SK-N-SH (cell line): ENCODE data around the gene NDUFAF5. TPM values are rescaled to one million over a fixed set of nuclear protein-coding genes. Genes with fewer than 3 reads are reported as not detected.

ENCODE experiments used
- CTCF ChIA-PET: fragments of 300-600, 350-600 bp; formaldehyde crosslinking; extraction: SDS; loops from one replicate; lab custom pipeline; 2021; lab: Yijun Ruan, JAX
- POLR2A ChIA-PET: fragments of 350-600 bp; sonication (Branson Sonifier 250); formaldehyde crosslinking; extraction: SDS; loops from one replicate; lab custom pipeline; 2020; ENCODE audit warnings: antibody characterized with exemption, inconsistent platforms; lab: Yijun Ruan, JAX
- DNase-seq: peaks from one replicate; pipeline ENCODE4 v3.0.0; 2012
- H2AFZ ChIP-seq: fragments of 200-600 bp; sonication (generic); 2 replicates; pipeline ENCODE4 v1.8.1; 2016; ENCODE audit warnings: antibody characterized with exemption, mild to moderate bottlenecking, low read depth
- H3F3A ChIP-seq: fragments of 200-600 bp; sonication (generic); replicated peaks from 2 replicates; pipeline ENCODE3; 2016; ENCODE audit warnings: antibody characterized with exemption, mild to moderate bottlenecking; ENCODE audit not compliant: insufficient read depth
- H3K27ac ChIP-seq, 2 experiments: fragments of 200-500 bp in 1 of 2; fragments of 200-600 bp in 1 of 2; sonication (Bioruptor generic) in 1 of 2; sonication (generic), shearing (Covaris generic) in 1 of 2; 2 replicates each; pipeline versions ENCODE4 v1.5.1 to v1.6.1; 2014 to 2016; ENCODE audit warnings: low read depth in 2 of 2, inconsistent platforms in 1 of 2, low read length in 1 of 2, mild to moderate bottlenecking in 1 of 2, mixed read lengths in 1 of 2
- H3K27me3 ChIP-seq: fragments of 200-600 bp; sonication (generic), shearing (Covaris generic); 2 replicates; pipeline ENCODE4 v1.6.1; 2016; ENCODE audit warnings: mixed run types; ENCODE audit not compliant: insufficient read depth
- H3K36me3 ChIP-seq, 2 experiments: fragments of 200-500 bp in 1 of 2; fragments of 200-600 bp in 1 of 2; sonication (Bioruptor generic) in 1 of 2; sonication (generic) in 1 of 2; replicated peaks in 1 of 2; 2 replicates each; pipeline versions ENCODE3 to v1.5.1; 2014 to 2016; ENCODE audit warnings: low read length in 1 of 2, mild to moderate bottlenecking in 1 of 2; ENCODE audit not compliant: insufficient read depth in 2 of 2, control insufficient read depth in 1 of 2
- H3K4me1 ChIP-seq, 2 experiments: fragments of 200-500 bp in 1 of 2; fragments of 200-600 bp in 1 of 2; sonication (Bioruptor generic) in 1 of 2; sonication (generic), shearing (Covaris generic) in 1 of 2; 2 replicates each; pipeline versions ENCODE4 v1.5.1 to v1.6.1; 2014 to 2016; ENCODE audit warnings: low read depth in 1 of 2, low read length in 1 of 2, mixed run types in 1 of 2; ENCODE audit not compliant: insufficient read depth in 2 of 2, control insufficient read depth in 1 of 2
- H3K4me2 ChIP-seq: fragments of 200-600 bp; sonication (generic), shearing (Covaris generic); 2 replicates; pipeline ENCODE4 v1.6.1; 2017; ENCODE audit warnings: mixed run types
- H3K4me3 ChIP-seq, 2 experiments: fragments of 200-500 bp in 1 of 2; fragments of 200-600 bp in 1 of 2; sonication (Bioruptor generic) in 1 of 2; sonication (generic), shearing (Covaris generic) in 1 of 2; 2 replicates each; pipeline versions ENCODE4 v1.5.1 to v1.8.1; 2014 to 2016; ENCODE audit warnings: low read depth in 2 of 2, inconsistent platforms in 1 of 2, low read length in 1 of 2, mild to moderate bottlenecking in 1 of 2, mixed read lengths in 1 of 2, moderate library complexity in 1 of 2
- H3K79me2 ChIP-seq: fragments of 200-600 bp; sonication (generic); 2 replicates; pipeline ENCODE4 v1.8.1; 2017; ENCODE audit warnings: mild to moderate bottlenecking; ENCODE audit not compliant: insufficient read depth
- H3K9ac ChIP-seq: fragments of 200-600 bp; sonication (generic); 2 replicates; pipeline ENCODE4 v1.6.1; 2017; ENCODE audit warnings: mixed run types
- H3K9me2 ChIP-seq: fragments of 200-600 bp; sonication (generic); 2 replicates; pipeline ENCODE4 v1.6.1; 2017; ENCODE audit warnings: mixed run types
- H3K9me3 ChIP-seq: fragments of 200-600 bp; sonication (generic); 2 replicates; pipeline ENCODE4 v1.6.1; 2017; ENCODE audit warnings: mixed run types, mild to moderate bottlenecking, moderate library complexity
- H4K20me1 ChIP-seq: fragments of 200-600 bp; sonication (generic); 2 replicates; pipeline ENCODE4 v1.6.1; 2017; ENCODE audit warnings: mild to moderate bottlenecking, mixed run types; ENCODE audit not compliant: insufficient read depth
- CTCF ChIP-seq: fragments of 200-600 bp; sonication (generic); IDR thresholded peaks from 2 replicates; pipeline ENCODE4 v1.6.1; 2017; ENCODE audit warnings: antibody characterized with exemption, mild to moderate bottlenecking, moderate library complexity
- EP300 ChIP-seq, 2 experiments: IDR thresholded peaks; 2 replicates each; pipeline versions ENCODE4 v1.4.0 to v1.6.1; 2012; ENCODE audit warnings: borderline replicate concordance in 1 of 2, low read depth in 1 of 2, low read length in 1 of 2
- FOXJ3 ChIP-seq: sonication (generic); formaldehyde crosslinking; IDR thresholded peaks from 2 replicates; pipeline ENCODE4 v1.5.1; 2020; ENCODE audit warnings: mild to moderate bottlenecking, missing genetic modification reagents
- GATA2 ChIP-seq: sonication (generic); formaldehyde crosslinking; IDR thresholded peaks from 2 replicates; pipeline ENCODE4 v1.5.0; 2020; ENCODE audit warnings: mild to moderate bottlenecking, missing genetic modification reagents
- IRF3 ChIP-seq: fragments of 150-350 bp; IDR thresholded peaks from 2 replicates; pipeline ENCODE4 v1.6.1; 2016; ENCODE audit warnings: mild to moderate bottlenecking, low read depth, low read length
- MAX ChIP-seq: IDR thresholded peaks from 2 replicates; pipeline ENCODE4 v1.4.0; 2012; ENCODE audit warnings: low read depth
- POLR2AphosphoS5 ChIP-seq: IDR thresholded peaks from 2 replicates; pipeline ENCODE4 v1.6.1; 2012; ENCODE audit warnings: low read depth, low read length
- RAD21 ChIP-seq: IDR thresholded peaks from 2 replicates; pipeline ENCODE4 v1.6.1; 2012; ENCODE audit warnings: mild to moderate bottlenecking, low read length
- RCOR1 ChIP-seq: fragments of 150-350 bp; IDR thresholded peaks from 2 replicates; pipeline ENCODE4 v1.6.1; 2017; ENCODE audit warnings: antibody characterized with exemption, low read length
- REST ChIP-seq: IDR thresholded peaks from 2 replicates; pipeline ENCODE4 v1.6.1; 2012; ENCODE audit warnings: mild to moderate bottlenecking, low read depth, low read length, moderate library complexity
- RFX5 ChIP-seq: IDR thresholded peaks from 2 replicates; pipeline ENCODE4 v1.6.1; 2012; ENCODE audit warnings: mild to moderate bottlenecking, improper control_type of control experiment, low read length
- TAF1 ChIP-seq: IDR thresholded peaks from 2 replicates; pipeline ENCODE4 v1.6.1; 2012; ENCODE audit warnings: low read depth, mild to moderate bottlenecking, low read length, moderate library complexity, borderline replicate concordance
- TEAD4 ChIP-seq: IDR thresholded peaks from 2 replicates; pipeline ENCODE4 v1.4.0; 2012; ENCODE audit warnings: mild to moderate bottlenecking, borderline replicate concordance; ENCODE audit not compliant: insufficient read depth
- USF2 ChIP-seq: fragments of 150-350 bp; IDR thresholded peaks from 2 replicates; pipeline ENCODE4 v1.6.1; 2017; ENCODE audit warnings: antibody characterized with exemption, low read length, low read depth, borderline replicate concordance
- WGBS: methylation state at CpG from one replicate; pipeline ENCODE4 v1.1.6; 2017; ENCODE audit warnings: low lambda C conversion rate; 5-methylcytosine and 5-hydroxymethylcytosine counted together
- polyA plus RNA-seq, 3 experiments: library from polyadenylated mRNA; depleted of rRNA; stranded (reverse); fragments of >200 nt; gene quantifications; 2 replicates each; pipeline ENCODE4 v1.2.3, GENCODE V29; 2012

NDUFAF5 gene
- polyA plus RNA-seq, 1 of the 3 experiments (the other 2 are of a cell fraction) = 8.0 TPM

GRCh38 chr20:13855613-13856012 is 70.8 kb downstream of the NDUFAF5 start:
- ChIA-PET POLR2A (no interaction called here), CTCF (no interaction called here)
- H3K9me3 ChIP-seq = no peaks in the 10 kb centered on the region
- H3K27ac ChIP-seq = no peak overlapping the region
- no peak overlapping the region for H3K4me2 ChIP-seq
- no peaks in the 10 kb centered on the region for H4K20me1 ChIP-seq
- H3K4me1 ChIP-seq = no peaks in the 10 kb centered on the region
- no peaks in the 10 kb centered on the region for H3K27me3 ChIP-seq
- WGBS = 70% methylated on average over 4 of the region's 4 CpGs
- TF ChIP-seq GATA2 = no peak
- TF ChIP-seq FOXJ3 = no peak
- no peak for TF ChIP-seq IRF3
- no peak for TF ChIP-seq POLR2AphosphoS5
- TF ChIP-seq MAX = no peak
- no peak for TF ChIP-seq REST
- no peak for TF ChIP-seq EP300 (IDR thresholded peaks at IDR 0.05; ENCODE audit: borderline replicate concordance in 1 of 2, low read depth in 1 of 2, low read length in 1 of 2)
- no peak for TF ChIP-seq USF2
- no peak for TF ChIP-seq CTCF
- no peak for TF ChIP-seq RAD21
- no peak for TF ChIP-seq RCOR1
- TF ChIP-seq TAF1 = no peak
- no peak for TF ChIP-seq TEAD4
- no peak for TF ChIP-seq RFX5
- H3K9me2 ChIP-seq = no peaks in the 10 kb centered on the region
- no peaks in the 10 kb centered on the region for H3F3A ChIP-seq
- H3K9ac ChIP-seq = no peak overlapping the region
- H3K36me3 ChIP-seq = no peaks in the 10 kb centered on the region
- H3K79me2 ChIP-seq = no peaks in the 10 kb centered on the region
- no peak for DNase-seq
- H3K4me3 ChIP-seq = no peak overlapping the region
- H2AFZ ChIP-seq = no peak overlapping the region
